SIG-M5 treated with dmso at 0.1 percent for 504 hours (cell line): ENCODE results near the gene PLPPR3.

Experiments used
- DNase-seq: peaks from one replicate; lab custom pipeline; 2025; ENCODE audit not compliant: unreplicated experiment; lab: John Stamatoyannopoulos, UW

PLPPR3 gene

DNA sequence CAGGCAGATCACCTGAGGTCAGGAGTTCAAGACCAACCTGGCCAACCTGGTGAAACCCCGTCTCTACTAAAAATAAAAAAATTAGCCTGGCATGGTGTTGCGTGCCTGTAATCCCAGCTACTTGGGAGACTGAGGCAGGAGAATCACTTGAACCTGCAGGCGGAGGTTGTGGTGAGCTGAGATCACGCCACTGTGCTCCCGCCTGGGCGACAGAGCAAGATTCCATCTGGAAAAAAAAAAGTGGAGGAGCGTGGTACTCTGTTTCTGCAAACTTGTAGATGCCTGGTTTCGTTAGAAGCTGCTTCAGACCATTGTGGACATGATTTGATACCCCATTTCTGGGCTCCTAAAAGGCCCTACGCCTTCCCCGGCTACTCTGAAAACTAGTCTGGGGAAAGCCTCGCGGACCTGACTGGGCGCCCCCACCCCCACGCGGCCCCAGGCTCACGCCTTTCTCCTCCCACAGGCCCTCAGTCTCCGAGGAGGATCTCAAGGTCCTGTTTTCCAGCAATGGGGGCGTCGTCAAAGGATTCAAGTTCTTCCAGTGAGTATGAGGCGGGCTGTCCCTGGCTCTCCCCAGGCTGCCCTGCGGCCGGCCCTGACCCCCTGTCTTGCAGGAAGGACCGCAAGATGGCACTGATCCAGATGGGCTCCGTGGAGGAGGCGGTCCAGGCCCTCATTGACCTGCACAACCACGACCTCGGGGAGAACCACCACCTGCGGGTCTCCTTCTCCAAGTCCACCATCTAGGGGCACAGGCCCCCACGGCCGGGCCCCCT, 11.5 kb downstream of the PLPPR3 start:
- DNase-seq = no peak

DNA sequence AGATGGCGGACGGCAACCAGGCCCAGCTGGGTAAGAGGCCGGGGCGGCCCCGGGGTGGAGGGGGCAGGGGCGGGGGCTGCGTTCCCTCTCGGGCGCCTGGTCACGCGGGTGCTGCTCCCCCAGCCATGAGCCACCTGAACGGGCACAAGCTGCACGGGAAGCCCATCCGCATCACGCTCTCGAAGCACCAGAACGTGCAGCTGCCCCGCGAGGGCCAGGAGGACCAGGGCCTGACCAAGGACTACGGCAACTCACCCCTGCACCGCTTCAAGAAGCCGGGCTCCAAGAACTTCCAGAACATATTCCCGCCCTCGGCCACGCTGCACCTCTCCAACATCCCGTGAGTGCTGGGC, 13.4 kb downstream of the PLPPR3 start:
- no peak for DNase-seq

DNA sequence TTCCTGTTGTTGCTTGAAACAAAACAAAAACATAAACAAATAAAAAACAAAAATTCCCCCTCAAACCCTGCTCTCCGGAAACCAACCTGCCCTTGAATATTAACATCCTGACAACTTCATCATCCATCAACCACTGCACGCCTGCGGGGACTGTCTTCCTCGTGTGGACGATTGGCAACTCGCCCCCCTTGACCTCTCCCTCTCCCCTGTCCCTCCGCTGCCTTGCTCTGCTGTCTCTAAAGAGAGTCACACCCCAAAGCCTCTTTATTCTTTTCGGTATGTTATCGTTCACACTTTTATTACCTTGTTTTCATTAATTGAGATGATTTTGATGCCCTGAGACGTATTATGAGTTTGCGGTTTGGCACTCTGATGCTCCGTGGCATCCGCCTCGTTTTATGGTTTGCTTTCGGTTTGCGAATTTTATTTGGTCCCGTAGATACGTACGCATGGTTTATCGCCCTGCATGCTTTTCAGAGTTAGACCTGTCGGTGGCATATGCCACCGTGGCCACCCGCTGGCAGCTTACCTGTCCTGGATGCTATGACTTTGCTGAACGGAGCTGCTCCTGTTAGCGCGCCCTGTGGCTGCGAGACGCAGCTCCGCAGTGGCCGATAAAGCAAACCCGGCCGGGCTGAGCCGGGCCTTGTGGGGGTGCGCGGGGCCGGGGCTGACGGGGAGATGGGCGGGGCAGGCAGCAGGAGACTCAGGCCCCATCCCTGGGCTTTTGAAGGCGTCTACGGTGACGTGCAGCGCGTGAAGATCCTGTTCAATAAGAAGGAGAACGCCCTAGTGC, 13.9 kb downstream of the PLPPR3 start:
- no peak for DNase-seq

DNA sequence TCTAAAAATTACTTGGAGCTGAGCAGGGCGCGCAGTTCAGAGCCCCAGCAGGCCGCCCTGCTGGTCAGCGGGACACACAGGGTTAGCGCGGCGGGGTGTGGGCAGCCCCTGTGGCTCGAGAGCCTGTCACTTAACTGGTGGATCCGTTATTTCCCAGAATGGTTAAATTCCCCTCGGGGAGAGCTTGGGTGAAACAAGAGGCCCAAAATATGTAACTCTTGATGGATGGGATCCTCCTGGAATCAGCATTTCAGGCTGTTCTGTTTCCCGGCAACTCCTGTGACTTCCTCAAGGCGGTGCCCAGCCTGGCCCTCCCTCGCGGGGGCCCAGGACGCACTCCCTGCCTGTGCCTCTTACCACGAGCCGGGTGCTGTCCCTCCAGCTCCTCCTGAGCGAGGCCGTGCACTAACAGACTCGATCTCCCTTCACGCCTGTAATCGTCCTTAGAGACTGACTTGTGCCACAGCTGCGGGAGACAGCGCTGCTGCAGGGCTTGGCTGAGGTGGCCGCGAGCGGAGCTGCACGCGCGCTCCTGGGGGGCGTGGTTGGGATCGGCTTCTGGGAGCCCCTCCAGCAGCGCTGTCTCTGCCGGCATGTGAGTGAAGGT, 14.8 kb downstream of the PLPPR3 start:
- no peak for DNase-seq

DNA sequence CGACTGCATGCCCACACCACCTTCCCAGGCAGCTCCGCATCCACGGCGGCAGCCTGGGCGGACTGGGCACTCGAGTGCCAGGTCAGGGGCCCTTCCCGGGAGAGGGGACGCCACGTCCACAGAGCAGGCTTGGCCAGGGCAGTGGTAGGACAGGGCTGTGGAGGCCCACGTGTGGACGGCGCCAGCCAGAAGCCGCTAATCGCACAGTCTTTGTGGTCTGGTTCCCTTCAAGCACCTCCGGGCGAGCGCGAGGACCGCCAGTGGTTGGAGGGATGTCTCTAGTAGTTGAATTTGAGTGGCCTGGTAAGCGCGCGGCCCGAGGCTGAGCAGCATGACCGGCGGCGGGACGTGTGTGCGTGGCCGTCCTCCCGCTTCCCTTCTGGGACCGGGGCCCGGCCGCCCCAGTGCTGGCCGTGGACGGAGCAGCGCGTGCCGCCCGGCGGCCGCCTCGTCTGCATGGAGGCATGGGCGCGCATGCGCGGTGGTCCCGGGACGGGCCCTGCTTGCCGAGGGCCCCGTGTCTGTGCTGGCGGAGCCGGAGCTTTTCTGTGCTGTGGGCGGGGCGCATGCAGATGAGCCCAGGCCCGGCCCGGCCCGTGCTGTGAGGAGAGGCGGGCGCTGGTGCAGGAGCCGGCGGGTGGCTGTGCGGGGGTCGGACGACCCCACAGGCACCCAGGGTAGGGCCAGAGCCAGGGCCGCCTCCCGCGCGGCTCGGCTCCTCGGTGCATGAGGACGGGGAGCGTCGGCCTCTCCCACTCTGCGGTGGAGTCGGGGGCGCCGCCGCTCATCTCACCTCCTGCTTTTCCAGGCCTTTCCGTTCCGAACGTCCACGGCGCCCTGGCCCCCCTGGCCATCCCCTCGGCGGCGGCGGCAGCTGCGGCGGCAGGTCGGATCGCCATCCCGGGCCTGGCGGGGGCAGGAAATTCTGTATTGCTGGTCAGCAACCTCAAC, 15.9 kb downstream of the PLPPR3 start:
- no peak for DNase-seq

DNA sequence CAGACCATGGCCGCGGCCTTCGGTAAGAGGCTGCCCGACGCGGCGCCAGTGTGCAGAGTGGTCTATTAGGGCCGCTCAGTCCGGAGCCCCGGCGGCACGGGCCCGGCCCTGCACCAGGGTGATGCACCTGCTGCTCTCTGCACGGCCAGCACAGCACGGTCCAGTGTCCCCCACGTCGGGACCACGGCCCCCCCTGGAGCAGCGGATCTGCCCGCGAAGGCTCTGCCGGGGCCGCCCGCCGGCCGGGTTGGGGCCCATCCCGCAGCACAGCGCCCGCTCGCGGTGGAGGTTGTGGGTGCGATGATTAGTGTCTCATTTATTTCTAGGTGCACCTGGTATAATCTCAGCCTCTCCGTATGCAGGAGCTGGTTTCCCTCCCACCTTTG, 16.6 kb downstream of the PLPPR3 start:
- no peak for DNase-seq

DNA sequence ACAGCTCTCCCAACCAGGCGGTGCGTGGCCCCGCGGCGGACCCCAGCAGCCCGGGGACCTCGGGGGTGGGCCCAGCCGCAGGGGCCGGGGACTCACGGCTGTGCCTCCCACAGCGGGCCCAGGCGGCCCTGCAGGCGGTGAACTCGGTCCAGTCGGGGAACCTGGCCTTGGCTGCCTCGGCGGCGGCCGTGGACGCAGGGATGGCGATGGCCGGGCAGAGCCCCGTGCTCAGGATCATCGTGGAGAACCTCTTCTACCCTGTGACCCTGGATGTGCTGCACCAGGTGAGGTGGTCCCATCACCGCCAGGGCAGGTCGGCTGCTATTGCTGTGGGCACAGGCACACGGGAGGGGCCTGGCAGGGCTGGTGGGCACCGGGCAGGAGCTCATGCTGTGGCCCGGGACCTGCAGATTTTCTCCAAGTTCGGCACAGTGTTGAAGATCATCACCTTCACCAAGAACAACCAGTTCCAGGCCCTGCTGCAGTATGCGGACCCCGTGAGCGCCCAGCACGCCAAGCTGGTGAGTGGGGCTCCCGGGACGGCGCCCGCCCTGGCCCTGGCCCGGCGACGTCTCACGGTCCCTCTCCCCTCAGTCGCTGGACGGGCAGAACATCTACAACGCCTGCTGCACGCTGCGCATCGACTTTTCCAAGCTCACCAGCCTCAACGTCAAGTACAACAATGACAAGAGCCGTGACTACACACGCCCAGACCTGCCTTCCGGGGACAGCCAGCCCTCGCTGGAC, 17.2 kb downstream of the PLPPR3 start:
- no peak for DNase-seq

DNA sequence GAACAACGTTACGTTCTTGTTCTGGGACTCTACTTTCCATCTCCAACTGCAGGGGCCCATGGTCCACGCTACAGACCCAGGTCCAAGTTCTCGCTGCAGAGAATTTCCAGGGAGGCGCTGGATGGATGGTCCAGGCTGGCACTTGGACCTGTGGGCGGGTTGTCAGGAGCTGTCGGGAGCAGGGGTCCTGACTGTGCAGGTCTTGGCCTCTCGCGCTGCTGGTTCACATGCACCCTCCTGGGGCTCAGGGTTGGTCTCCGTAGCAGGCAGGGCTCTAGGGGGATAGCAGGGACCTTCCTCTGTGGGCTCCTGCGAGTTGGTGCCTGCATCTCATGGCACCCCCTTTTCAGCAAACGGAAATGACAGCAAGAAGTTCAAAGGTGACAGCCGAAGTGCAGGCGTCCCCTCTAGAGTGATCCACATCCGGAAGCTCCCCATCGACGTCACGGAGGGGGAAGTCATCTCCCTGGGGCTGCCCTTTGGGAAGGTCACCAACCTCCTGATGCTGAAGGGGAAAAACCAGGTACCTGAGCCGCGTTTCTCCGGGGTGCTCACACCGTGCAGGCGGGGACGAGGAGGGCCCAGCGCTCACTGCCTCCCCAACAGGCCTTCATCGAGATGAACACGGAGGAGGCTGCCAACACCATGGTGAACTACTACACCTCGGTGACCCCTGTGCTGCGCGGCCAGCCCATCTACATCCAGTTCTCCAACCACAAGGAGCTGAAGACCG, 17.9 kb downstream of the PLPPR3 start:
- DNase-seq = no peak

DNA sequence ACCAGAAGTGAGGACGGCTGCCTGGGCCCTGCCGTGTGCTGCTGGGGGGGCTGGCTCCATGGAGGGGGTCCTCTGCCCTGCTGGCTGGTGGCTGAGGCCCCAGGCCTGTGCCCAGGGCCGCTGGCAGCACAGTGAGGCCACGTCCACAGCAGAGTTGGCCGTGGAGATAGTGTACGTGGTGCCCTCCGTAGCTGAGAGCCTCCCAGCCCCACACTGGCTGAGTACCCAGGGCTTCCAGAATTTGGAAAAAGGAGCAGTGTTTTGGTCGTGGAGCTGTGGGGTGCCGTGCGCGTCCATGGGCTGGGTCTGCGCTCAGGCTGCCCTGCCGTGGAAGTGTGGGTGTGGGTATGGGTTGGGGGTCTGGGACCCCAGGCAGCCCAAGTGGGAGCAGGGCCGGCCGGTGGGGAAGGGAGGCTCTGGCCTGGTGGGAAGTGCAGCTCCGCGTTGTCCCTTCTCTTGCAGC, 18.6 kb downstream of the PLPPR3 start:
- DNase-seq = no peak

DNA sequence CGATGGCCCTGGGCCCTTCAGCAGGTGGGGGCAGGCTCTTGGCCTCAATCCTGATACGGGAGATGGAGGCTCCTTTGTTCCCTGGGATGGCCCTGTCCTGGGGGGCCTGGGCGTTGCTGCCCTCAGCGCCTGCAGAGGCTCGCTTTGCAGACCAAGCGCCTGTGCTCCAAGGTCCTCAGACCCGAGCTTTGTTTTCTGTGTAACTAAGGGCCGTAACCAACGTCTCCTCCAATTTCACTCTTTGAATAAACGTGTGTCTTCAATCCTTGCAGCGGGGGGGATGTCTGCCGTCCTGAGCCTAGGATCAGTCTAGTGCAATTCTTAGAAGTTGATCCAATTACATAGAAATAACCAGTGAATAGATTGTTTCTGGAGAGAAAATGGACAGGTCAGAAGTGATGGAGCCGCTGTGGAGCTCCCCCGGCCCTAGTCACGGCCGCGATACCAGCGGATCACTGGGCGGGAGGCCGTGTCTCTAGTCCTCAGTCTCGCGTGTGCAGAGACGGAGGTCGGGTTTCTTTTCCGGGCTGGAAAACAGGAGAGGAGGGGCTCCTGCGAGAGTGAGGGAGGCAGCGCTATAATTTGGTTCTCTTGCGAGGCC, 19.2 kb downstream of the PLPPR3 start:
- DNase-seq = no peak

DNA sequence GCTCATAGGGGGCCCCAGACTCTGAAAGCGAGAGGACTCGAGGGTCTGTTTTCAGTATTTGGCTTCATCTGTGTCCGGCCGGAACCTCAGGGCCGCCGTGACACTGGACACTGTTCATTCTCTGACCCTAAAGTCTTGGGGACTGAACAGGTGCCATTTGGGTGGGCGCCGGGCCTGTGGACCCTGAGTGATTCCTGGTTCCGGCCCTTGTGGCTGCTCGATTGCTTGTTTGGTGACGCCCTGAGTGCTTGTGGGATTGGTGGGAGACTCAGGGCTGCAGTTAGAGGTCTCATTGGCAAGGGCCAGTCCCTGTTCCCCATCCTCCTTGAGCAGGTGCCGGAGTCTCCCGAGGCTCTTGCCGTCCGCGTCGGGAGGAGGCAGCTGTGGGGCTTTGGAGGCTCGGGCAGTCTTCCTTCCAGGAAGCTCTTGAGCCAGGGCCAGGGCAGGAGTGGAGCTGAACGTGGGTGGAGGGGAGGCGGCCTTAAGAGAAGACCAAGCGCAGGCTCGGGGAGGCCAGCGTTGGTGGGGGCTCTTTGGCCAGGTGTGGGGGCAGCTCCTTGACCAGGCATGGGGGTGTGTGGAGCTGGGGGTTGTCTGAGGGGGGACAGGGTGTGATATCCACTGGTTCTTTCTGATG, 19.8 kb downstream of the PLPPR3 start:
- DNase-seq = no peak

DNA sequence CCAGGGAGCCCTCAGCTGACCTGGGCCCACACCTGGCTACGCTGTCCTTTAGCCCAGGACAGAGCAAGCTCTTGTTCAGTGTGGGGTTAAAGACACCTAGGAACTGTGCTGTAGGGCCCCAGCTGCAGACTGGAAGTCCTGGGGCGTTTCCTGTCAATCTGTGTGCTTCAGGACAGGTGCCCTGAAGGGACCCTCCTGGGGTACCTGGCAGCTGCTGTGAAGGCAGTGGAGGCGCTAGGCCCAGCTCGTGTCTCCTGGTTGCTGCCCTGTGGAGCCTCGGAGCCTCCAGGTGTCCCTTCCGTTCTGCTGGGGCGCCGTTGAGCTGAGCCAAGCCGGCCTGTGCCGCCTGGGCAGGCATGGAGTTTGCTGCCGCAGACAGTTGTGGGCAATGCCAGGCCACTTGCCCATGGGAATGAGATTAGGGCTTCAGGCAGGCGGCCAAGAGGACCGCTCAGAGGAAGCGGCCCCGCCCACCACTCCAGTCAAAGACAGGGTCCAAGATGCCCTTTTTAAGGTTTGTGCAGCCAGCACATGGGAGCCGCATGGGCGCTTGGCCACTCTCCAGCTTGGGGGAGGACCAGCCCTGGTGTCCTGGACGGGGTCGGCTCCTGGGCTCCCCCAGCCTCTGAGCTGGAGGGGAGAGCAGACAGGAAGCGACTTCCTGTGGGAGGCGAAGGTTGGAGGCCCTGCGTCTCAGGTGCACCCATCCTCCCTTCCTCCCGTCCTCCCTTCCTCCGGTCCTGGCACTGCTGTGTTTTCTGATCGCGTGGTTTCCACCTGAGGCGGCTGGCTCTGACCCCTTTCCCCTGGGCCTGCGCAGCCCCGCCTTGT, 20.5 kb downstream of the PLPPR3 start:
- no peak for DNase-seq

DNA sequence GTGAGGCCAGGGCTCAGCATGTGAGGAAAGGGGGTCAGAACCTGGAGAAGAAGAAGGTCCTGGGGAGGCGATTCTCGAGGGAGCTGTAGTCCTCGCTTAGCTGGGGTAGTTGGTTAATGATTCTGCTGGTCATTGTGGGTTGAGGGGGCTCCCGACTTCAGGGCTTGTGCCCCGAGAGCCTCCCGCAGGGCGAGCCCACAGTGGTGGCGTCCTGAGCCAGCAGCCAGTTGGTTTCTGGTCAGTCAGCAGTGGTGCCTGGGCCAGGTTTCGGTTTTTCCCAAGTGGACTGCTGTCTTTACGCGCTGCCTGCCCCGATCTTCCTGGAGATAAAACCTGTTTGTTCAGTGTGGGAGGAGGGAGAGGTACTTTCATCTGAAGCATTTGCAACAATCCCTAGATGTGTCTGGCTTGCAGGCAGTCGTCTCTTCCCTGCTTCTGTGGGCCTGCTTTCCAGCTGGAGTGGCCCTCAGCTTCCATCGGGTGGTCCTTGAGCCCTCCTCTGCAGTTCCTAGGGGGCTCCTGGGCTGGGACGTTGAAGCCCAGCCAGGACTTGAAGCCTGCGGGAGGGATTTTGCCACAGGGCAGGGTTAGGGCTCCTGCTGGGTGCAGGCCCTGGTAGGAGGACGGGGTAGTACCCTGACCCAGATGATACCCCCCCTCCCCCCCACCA, 21.3 kb downstream of the PLPPR3 start:
- no peak for DNase-seq

DNA sequence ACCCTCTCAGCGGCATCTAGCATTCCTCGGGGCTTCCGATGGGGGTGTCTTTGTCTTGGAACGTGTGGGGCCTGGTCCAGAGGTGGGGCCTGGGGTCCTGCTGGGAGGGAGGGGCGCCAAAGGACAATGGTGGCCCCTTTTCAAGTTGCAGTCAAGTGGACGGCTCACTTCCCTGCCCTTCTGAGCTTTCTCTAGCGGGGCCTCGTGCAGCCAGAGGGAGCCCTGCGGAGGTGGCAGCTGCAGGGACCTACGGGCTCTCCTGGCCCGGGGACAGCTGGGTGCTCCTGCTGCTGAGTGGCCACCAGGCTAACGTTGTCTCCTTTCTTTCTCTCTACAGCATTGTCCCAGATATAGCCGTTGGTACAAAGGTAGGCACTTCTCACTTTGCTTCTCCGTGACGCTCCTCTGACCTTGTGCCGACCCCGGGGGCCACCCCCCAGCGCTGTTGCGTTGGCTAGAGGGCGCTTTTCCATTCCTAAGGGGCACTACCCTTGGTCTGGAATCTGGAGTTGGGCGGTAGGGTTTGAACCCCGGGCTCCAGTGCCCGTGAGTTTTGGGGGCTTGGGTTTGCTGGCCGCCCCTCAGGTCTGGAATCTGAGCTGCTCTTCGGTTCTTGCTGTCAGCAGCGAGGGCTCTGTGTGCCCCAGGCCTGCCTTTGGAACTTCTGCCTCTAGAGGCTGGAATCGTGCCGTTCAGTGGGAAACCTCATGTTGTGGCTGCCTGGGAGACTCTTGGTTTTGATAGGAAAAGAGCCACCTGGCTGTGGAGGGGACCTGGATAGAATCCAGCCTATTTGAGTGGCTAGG, 22.5 kb downstream of the PLPPR3 start:
- peak; percentile 41 for DNase-seq

DNA sequence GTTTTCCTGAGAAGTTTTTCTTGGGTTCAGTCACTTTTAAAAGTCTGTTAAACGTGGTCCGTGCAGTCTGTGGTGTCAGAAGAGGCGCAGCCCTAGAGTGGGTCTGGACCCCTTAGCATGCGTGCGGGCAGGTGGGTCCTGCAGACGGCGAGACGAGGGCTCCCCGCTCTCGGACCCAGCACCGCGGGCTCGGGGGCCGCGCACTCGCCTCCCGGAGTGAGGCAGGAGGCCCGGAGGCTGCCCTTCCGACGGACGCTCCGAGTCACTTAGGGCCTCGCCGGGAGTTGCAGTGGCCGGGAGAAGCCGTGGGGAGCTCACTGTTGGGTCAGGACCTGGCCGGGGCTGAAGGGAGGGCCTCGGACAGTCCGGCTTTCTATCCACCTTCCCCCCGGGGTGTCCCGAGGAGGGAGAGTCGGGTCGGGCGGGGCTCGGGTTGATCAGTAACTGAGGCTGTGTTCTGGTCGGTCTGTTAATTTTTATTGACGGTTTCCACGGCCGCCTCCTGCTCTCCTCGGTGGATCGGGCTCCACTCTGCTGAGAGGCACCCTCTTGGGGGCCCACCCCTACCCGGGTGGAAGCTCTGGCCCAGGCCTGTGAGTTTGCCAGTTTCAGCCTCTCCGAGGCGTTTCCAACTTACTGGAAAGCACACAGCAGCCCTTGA, 23.2 kb downstream of the PLPPR3 start:
- DNase-seq = no peak
